GM21619 (cell line): ENCODE measurements around the gene JADE3.
"Not testable (repeated sequence)": the region's sequence is repeated elsewhere in the genome, so short reads cannot be mapped to it uniquely, and the experiment has no call there.

Experiments
- ATAC-seq: cut with Tn5 transposase; IDR thresholded peaks from one replicate; pipeline ENCODE4 v1.9.1; 2021; ENCODE audit not compliant: unreplicated experiment

Gene JADE3

GRCh38 chrX:46929439-46930261, 17.4 kb downstream of the JADE3 start:
- ATAC-seq, result no peak

DNA sequence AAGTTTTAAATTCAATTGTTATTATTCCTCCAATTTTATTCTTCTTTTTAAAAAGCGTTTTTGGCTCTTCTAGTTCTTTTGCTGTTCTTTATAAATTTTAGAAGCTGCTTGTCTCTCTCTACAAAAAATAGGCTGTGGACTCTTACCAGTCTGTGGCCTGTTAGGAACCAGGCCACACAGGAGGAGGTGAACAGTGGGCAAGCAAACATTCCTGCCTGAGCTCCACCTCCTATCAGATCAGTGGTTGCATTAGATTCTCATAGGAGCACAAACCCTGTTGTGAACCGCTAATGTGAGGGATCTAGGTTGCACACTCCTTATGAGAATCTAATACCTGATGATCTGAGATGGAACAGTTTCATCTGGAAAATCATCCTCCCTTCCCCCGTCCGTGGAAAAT, 23.1 kb downstream of the JADE3 start:
- ATAC-seq, result no peak

- ATAC-seq, result no peak
Measured at GRCh38 chrX:46938589-46938988, 26.4 kb downstream of the JADE3 start.

DNA sequence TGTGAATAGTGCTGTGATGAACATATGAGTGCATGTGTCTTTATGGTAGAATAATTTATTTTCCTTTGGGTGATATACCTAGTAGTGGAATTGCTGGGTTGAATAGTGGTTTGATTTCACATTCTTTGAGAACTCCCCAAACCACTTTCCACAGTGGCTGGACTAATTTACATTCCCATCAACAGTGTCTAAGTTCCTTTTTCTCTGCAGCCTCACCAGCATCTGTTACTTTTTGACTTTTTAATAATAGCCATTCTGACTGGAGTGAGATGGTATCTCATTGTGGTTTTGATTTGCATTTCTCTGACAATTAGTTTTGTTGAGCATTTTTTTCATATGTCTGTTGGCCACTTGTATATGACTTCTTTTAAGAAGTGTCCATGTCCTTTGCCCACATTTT, 29.1 kb downstream of the JADE3 start:
- no peak for ATAC-seq

GRCh38 chrX:46953137-46953527, 40.9 kb downstream of the JADE3 start:
- ATAC-seq, result peak; percentile 65

GRCh38 chrX:46953597-46953996, 41.4 kb downstream of the JADE3 start:
- no peak for ATAC-seq

DNA sequence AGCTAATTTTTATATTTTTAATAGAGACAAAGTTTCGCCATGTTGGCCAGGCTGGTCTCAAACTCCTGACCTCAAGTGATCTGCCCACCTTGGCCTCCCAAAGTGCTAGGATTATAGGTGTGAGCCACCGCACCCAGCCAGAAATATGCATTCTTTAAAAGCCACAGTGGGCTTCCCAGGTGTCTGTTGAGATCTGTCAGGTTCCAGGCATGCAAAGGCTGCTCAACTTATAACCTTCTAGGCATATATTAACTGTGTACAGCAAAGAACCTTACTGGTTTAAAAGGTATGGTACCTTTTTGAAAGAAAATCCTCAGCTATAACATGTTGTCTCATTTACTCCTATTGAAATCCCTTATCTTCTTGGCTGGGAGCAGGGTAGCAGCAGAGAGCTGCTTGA, 42.5 kb downstream of the JADE3 start:
- no peak for ATAC-seq

DNA sequence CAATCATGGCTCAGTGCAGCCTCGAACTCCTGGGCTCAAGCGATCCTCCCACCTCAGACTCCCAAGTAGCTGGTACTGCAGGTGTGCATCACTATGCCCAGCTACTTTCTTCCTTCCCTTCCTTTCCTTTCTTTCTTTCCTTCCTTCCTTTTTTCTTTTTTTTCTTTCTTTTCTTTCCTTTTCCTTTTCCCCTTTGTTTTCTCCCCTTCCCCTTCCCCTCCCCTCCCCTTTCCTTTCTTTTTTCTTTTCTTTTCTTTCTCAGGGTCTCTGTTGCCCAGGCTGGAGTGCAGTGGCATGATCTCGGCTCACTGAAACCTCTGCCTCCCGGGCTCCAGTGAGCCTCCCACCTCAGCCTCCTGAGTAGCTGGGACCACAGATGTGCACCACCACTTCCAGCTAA, 44.4 kb downstream of the JADE3 start:
- ATAC-seq, result not testable (repeated sequence)

DNA sequence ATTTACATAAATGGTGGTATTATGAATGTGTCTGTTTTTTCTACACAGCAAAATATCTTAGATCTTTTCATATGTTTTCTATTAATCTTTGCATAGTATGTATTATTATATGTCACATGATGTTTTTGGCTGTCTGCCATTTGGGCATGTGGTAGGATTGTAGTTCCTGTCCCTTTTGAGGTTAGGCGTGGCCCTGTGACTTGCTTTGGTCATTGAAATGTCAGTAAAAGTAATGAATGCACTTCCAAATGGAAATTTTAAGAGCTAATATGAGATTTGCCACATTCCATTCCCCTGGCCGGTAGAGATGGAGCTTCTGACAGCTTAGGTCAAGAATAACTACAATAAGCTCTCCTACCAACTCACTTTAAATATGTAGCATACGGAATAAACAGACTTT, 45.1 kb downstream of the JADE3 start:
- no peak for ATAC-seq

DNA sequence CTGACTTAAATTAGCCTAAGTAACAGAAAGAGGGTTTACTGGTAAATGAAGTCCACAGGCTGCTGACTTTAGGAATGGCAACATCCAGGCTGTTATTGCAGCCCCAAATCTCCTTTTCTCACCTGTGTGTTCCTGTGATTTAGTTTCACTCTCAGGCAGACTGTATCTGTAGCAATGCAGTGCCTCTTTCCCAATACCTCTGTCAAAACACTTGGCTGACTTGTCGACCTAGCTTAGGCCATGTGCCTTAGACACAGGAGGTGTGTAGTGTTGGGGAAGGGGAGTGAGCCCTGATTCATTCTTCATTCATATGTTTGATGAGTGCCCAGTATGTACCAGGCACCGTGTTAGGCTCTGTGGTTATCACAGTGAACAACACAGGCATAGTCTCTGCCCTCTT, 46.9 kb downstream of the JADE3 start:
- no peak for ATAC-seq

DNA sequence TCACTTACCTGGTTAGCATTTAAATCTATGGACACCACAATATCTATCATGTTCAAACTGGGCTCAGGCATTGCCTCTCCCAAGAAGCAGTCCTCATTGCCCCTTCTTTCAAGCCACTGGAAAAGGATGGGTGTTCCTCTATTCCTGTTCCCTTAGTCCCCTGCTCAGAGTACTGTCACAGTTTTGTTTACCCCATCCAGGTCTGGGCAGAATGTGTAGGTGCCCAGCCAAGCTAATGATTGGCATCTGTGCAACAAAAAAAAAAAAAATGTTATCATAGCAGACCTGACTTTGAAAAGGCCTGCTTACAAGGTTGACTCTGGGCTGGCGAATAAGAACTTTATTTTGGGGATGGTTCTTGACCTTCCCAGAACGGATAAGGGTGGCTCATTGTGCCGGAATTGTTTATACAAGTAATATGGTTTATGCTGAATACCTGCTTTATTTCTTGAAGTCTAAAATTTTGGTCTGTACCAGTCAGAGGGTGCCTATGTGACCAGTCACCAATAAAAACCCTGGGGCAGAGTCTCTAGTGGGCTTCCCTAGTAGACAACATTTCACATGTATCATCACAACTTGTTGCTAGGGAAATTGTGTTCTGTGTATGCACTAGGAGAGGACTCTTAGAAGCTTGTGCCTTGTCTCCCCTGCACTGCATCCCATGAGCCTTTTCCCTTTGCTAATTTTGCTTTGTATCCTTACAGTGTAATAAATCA, 47.9 kb downstream of the JADE3 start:
- no peak for ATAC-seq

DNA sequence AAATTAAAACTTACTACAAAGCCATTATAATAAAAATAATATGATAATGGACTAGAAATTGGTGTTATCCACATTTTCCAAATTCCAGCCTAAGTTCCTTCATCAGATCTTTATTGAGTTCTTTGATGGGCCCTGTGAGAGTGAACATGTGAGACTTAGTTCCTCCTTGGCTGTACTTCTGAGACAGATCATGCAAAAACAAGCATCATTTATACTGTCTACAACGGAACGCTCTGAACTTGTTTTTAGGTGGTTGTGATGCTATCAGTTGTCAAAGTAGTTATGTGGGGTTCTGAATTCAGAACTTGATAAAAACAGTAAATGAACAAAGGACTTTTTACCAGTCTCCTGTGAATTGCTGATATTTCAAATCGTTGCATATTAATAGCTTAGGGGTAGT, 48.9 kb downstream of the JADE3 start:
- ATAC-seq, result no peak

DNA sequence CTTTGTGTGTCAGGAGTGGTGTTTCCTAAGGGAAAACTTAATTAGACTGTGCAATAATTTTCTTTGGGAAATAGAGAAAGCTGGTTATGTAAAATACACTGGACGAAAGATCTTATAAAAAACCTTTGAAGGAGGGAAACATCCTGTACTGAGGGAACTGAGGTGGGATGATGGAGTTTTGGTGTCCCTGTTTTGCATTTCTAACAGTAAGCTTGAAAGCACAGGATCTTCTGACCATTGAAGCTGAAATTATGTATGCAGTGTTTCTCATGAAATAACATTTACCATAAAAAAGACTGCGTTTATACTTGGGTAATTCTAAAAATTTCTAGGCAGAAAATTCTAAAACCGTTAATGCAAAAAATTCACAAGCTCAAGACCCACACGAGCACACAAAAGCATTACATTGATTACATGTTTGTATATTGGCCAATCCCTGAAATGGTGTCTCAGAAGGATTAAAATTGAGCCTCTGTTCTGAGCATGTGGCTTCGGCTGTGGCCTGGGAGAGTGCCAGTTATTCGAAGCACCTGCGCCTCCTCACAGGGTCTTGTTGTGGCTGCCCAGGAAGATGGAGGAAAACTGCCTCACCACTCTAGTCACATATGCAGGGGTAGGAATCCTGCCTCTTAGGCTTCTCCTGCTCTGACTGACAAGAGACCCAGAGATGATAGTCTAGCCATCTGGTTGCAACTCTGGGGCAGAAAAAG, 49.5 kb downstream of the JADE3 start:
- ATAC-seq, result no peak

DNA sequence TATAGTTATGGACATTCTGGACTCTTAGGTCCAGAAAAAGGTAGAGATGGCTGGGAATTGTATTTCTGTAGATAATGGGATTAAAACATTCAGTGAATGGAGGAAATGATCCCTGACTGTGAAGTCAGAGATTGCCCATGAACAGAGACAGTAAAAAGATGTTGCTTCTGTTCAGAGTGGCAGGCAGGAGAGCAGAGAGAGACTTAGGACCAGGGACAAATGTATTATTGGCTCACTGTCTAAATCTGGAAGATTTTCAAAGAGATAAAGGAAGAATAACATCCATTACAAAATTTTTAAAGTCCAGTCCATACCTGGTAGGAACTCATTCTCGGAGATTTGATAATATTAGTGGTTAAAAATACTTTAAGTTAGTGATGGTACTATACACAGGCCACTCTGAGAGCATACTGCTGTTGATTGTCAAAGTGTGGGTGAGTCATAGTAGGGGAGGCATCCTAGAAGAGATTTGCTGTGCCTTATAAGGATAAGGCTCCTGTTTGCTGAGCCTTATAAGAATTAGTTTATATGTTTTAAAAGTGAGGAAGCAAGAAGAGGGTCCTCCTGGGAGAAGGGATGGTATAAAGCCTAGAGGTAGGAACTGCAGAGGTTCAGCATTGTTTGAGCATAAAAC, 53.0 kb downstream of the JADE3 start:
- ATAC-seq, result no peak

- ATAC-seq, result peak; percentile 68
Measured at GRCh38 chrX:46967547-46967946, 55.3 kb downstream of the JADE3 start.

DNA sequence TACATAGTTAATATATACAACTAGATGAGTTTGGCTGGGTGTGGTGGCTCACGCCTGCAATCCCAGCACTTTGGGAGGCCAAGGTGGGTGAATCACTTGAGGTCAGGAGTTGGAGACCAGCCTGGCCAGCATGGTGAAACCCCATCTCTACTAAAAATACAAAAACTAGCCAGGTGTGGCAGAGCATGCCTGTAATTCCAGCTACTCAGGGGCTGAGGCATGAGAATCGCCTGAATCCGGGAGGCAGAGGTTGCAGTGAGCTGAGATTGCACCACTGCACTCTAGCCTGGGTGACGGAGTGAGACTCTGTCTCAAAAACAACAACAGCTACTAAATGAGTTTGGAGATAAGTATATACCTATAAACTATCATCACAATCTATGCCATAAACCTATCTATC, 64.8 kb downstream of the JADE3 start:
- ATAC-seq, result not testable (repeated sequence)

DNA sequence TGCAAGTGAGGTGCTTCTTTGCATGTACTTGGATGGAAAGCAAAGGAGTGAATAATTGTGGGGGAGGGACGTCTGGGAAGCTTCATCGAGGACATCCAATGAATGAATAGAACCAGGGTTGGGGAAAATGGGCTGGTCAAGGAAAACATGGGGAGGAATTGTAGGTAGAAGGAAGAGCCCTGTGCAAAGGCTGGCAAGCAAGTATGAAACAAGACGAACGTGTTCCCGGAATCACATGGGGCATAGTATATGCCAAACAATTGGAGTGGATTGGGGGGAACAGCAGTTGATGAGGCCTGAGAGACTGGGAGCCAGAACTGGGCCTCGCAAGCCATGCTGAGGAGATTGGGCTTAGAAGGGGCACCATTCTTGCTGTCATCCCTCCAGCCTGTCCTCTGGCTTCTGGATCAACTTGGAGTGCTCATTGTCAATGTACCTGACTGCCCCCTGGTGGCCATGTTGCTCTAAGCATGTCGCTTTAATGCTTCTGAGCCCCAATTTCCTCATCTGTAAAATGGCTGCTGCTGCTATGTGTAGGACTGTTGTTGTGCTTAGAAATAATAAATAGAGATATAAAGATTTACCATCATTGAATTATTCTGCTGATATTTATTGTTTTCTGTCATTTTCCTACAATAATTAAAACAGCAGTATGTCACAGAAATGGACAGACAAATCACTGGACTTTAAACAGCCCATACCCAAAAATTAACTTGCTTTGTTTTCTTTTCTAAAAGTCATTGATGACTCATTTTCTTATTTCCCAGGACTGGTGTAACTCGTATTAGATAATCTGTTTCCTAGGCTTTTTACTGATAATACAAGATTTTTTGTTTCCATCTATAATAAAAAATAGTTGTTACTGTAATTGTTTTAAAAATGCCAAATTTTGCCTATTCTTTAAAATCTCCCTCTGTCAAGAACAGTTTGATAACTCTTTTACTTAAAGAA, 66.4 kb downstream of the JADE3 start:
- no peak for ATAC-seq

GRCh38 chrX:46984705-46985104, 72.5 kb downstream of the JADE3 start:
- ATAC-seq, result no peak

DNA sequence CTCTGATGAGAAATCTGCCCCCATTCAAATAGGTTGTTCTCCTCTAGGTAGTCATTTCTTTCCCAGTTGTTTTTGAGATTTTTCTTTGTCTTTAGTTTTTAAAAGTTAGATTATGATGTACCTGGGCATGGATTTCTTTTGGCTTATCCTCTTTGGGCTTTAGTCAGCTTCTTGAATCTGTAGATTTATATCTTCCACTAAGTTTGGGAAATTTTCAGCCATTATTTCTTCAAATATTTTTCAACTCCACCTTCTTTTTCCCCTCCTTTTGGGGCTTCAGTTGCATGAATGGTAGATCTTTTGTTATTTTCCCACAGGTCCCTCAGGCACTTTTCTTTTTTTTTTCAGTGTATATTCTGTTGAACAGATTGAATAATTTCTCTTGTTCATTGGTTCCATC, 77.3 kb downstream of the JADE3 start:
- ATAC-seq, result no peak

DNA sequence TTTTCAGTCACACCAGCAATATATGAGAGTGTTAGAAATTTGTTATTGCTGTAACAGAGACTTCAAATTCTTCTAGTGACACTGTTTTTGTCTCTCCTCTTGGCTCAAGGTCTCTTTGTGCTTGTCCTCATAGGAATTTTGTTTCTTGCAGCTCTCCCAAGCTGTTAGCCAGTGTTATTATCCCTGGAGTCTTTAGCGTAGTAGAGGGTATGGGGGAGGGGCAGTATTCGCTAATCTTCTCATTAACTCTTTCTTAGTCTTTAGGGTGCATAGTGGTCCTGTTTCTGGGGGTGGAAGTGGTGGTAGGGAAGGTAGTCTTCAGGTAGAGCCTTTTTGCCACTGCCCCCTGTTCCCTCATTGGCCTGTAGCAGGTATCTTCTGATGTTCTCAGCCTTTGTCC, 79.4 kb downstream of the JADE3 start:
- no peak for ATAC-seq
